ENCODE data around the gene SPATA9. TPM values are rescaled to one million over a fixed set of nuclear protein-coding genes. Genes with fewer than 3 reads are reported as not detected.
"Not testable (repeated sequence)": the region's sequence is repeated elsewhere in the genome, so short reads cannot be mapped to it uniquely, and the experiment has no call there.

SPATA9 gene
- total RNA-seq, 1 donor from 2014 or later: not detected

DNA sequence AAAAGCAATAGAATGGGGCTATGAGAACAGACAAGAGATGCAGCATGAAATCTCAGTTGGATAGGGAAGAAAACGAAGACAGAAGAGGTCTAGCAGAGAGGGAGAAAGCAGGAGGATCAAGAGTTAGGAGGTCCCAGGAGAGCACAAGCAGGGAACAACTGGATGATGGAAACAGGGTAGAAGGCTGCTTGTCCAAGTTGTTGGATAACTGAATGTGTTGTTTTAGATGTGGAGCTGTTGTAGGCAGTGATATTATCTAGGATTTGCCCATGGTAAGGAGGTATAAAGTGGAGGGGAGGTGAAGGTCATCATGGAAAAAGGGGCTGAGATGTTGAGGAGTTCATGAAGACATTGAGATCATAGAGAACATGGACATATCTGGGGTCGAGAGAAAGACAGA is 35.9 kb upstream of the SPATA9 start:
- TF ChIP-seq, protein P1, sequence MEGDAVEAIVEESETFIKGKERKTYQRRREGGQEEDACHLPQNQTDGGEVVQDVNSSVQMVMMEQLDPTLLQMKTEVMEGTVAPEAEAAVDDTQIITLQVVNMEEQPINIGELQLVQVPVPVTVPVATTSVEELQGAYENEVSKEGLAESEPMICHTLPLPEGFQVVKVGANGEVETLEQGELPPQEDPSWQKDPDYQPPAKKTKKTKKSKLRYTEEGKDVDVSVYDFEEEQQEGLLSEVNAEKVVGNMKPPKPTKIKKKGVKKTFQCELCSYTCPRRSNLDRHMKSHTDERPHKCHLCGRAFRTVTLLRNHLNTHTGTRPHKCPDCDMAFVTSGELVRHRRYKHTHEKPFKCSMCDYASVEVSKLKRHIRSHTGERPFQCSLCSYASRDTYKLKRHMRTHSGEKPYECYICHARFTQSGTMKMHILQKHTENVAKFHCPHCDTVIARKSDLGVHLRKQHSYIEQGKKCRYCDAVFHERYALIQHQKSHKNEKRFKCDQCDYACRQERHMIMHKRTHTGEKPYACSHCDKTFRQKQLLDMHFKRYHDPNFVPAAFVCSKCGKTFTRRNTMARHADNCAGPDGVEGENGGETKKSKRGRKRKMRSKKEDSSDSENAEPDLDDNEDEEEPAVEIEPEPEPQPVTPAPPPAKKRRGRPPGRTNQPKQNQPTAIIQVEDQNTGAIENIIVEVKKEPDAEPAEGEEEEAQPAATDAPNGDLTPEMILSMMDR (IDR thresholded peaks at IDR 0.05; ENCODE audit: insufficient read depth, low read length, severe bottlenecking): no peak
- Histone ChIP-seq H3K36me3 (ENCODE audit: control insufficient read depth, insufficient read depth, low read length) (no peaks in the 10 kb centered on the region), H3K4me3 (ENCODE audit: low read depth, low read length) (no peak overlapping the region), H3K27me3 (ENCODE audit: control insufficient read depth, insufficient read depth, low read length) (no peaks in the 10 kb centered on the region)
- DNase-seq (ENCODE audit: low read depth): no peak
- no peak for FAIRE-seq

DNA sequence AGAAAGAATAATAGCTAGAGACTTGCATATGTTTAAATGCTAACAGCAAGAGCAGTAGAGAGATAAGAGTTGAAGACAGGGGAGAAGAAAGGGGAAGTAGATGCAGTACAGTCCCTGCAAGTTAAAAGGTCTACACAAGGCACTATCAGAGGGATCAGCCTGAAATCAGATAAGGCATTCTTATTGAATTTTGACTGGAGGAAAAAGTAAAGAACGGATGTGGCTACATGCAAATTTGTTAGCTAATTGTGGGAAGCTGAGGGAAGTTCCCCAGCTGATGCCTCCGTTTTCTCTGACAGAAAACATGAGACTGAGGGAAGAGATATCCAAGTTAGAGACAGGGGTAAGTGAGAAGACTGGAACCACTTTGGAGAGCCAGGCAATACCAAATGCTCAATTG is 35.4 kb upstream of the SPATA9 start:
- no peak overlapping the region for H3K4me3 ChIP-seq (ENCODE audit: low read depth, low read length)
- DNase-seq (ENCODE audit: low read depth) (peak; percentile 39), FAIRE-seq (no peak)

DNA sequence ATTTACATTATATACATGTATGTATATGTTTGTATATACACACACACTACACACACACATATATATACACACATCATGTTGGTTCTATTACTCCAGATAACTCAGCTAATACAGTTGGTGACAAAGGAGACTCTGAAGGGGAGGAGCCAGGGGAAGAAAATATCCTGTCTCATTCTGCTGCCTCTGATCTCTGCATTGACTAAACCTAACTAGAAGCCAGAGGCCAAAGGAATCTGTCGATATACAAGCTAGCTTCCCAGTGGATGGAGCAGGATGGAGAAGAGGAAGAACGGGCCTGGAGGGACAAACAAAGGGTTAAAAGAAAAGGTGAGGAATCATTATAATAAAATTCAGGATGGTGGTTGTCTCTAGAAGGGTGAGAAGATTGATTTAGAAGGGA is 34.6 kb upstream of the SPATA9 start:
- TF ChIP-seq, protein P1 (IDR thresholded peaks at IDR 0.05; ENCODE audit: insufficient read depth, low read length, severe bottlenecking): no peak
- FAIRE-seq (no peak), DNase-seq (ENCODE audit: low read depth) (no peak)
- Histone ChIP-seq H3K27me3 (ENCODE audit: control insufficient read depth, insufficient read depth, low read length) (no peaks in the 10 kb centered on the region), H3K4me3 (ENCODE audit: low read depth, low read length) (no peak overlapping the region), H3K36me3 (ENCODE audit: control insufficient read depth, insufficient read depth, low read length) (no peaks in the 10 kb centered on the region)

More for the DNA sequence above, 35.4 kb upstream of the SPATA9 start:
- no peaks in the 10 kb centered on the region for H3K27me3 ChIP-seq (ENCODE audit: control insufficient read depth, insufficient read depth, low read length)
- TF ChIP-seq, protein P1 (IDR thresholded peaks at IDR 0.05; ENCODE audit: insufficient read depth, low read length, severe bottlenecking): no peak
- no peaks in the 10 kb centered on the region for H3K36me3 ChIP-seq (ENCODE audit: control insufficient read depth, insufficient read depth, low read length)

DNA sequence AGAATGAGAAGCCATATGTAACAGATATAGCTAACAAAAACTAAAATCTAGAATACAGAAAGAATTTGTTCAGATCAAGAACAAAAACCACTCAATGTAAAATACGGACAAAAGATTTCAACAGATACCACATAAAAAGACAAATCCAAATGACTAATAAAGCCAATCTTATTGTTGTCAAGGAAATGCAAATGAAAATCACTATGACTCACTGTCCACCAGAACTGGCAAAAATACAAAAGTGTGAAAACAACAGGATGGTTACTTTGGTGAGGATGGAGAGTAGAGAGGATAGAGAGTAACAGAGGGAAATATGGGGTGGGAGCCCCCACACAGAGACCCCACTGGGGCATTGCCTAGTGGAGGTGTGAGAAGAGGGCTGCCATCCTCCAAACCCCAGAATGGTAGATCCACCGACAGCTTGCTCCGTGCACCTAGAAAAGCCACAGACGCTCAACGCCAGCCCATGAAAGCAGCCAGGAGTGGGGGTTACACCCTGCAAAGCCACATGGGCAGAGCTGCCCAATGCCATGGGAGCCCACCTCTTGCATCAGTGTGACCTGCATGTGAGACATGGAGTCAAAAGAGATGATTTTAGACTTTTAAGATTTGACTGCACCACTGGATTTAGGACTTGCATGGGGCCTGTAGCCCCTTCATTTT is 33.1 kb upstream of the SPATA9 start:
- H3K36me3 ChIP-seq (ENCODE audit: control insufficient read depth, insufficient read depth, low read length): no peaks in the 10 kb centered on the region
- FAIRE-seq: no peak
- no peaks in the 10 kb centered on the region for H3K27me3 ChIP-seq (ENCODE audit: control insufficient read depth, insufficient read depth, low read length)
- TF ChIP-seq, protein P1 (IDR thresholded peaks at IDR 0.05; ENCODE audit: insufficient read depth, low read length, severe bottlenecking): no peak
- peak; percentile 89 for DNase-seq (ENCODE audit: low read depth)
- no peak overlapping the region for H3K4me3 ChIP-seq (ENCODE audit: low read depth, low read length)

DNA sequence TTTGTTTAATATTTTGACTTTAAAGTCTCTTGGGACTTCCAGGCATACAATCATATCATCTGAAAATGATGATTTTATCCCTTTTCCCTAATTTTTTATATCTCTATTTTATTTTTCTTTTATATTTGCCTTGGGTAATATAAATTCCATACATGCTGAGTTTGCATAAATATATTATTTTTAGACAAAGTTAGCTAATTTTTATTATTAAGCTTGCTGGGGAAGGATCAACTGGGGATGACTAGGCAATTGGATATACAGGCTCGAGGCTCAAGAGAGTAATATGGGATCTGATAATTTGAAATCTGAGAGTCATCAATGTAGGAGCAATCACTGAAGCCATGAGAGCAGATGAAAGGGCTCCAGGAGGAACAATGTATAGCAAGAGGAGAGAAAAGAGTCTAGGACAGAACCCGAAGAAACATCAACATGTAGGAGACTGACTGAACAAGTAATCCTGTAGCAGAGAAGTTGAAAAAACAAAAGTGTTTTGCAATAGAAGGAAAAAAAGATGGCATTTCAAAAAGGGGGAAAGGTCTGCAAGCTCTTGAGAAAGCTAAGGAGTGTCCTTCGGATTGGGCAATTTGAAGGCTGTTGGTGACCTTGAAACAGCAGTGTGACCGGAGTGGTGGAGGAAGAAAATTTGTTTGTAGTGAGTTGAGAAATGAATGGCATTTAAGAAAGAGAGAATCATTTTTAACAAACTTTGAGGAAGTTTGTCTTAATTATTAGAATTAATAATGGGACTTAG is 31.3 kb upstream of the SPATA9 start:
- H3K36me3 ChIP-seq (ENCODE audit: control insufficient read depth, insufficient read depth, low read length): no peaks in the 10 kb centered on the region
- no peak overlapping the region for H3K4me3 ChIP-seq (ENCODE audit: low read depth, low read length)
- H3K27me3 ChIP-seq (ENCODE audit: control insufficient read depth, insufficient read depth, low read length): no peaks in the 10 kb centered on the region
- TF ChIP-seq, protein P1 (IDR thresholded peaks at IDR 0.05; ENCODE audit: insufficient read depth, low read length, severe bottlenecking): no peak
- FAIRE-seq (no peak), DNase-seq (ENCODE audit: low read depth) (no peak)

DNA sequence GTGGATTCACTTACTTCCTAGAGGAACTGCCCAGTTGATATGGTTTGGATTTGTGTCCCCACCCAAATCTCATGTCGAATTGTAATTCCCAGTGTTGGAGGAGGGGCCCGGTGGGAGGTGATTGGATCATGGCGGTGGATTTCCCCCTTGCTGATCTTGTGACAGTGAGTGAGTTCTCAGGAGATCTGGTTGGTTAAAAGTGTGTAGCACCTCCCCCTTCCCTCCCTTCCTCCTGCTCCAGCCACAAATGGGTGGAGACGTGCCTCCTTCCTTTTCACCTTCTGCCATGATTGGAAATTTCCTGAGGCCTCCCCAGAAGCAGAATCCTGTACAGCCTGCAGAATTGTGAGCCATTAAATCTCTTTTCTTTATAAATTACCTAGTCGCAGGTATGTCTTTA is 30.5 kb upstream of the SPATA9 start:
- H3K27me3 ChIP-seq (ENCODE audit: control insufficient read depth, insufficient read depth, low read length); DNase-seq (ENCODE audit: low read depth); H3K4me3 ChIP-seq (ENCODE audit: low read depth, low read length); FAIRE-seq; H3K36me3 ChIP-seq (ENCODE audit: control insufficient read depth, insufficient read depth, low read length): not testable (repeated sequence)
